K562 (cell line): ENCODE results near the gene TRNAU1AP. TPM values are rescaled to one million over a fixed set of nuclear protein-coding genes. Genes with fewer than 3 reads are reported as not detected.
"Not testable (repeated sequence)": the region's sequence is repeated elsewhere in the genome, so short reads cannot be mapped to it uniquely, and the experiment has no call there.

Experiments
- ATAC-seq: fragments of 200-7000 bp; cut with Tn5 transposase; 3 replicates; pipeline ENCODE4 v1.9.1; 2020; ENCODE audit warnings: moderate library complexity
- BruUV-seq: library from RNA; stranded (reverse); fragments of 400-500 nt; replicated peaks from 2 replicates; lab custom pipeline; 2021; lab: Mats Ljungman, UMichigan
- CTCF ChIA-PET: fragments of 300-600 bp; formaldehyde crosslinking; extraction: SDS; loops from one replicate; lab custom pipeline; 2021; ENCODE audit warnings: low intra/inter-chr PET ratio; lab: Yijun Ruan, JAX
- POLR2A ChIA-PET: fragments of 300-600, 350-650 bp; sonication (Branson Sonifier 250); formaldehyde crosslinking; extraction: SDS; loops from one replicate; lab custom pipeline; 2021; ENCODE audit warnings: antibody characterized with exemption, inconsistent platforms; lab: Yijun Ruan, JAX
- DNase-seq, 4 experiments: peaks; one replicate each; pipeline versions ENCODE4 v3.0.0 to v3.0.0-alpha.2; 2011 to 2018; ENCODE audit warnings: low spot score in 3 of 4, mixed read lengths in 3 of 4; ENCODE audit errors: extremely low read depth in 1 of 4
- FAIRE-seq: peaks from 2 replicates; lab custom pipeline; 2011; peaks lifted over from hg19 to GRCh38; lab: Jason Lieb, UNC
- H2AFZ ChIP-seq: 2 replicates; pipeline ENCODE4 v1.6.0; 2011; ENCODE audit warnings: low read depth, low read length, control low read depth, inconsistent platforms
- H3K27ac ChIP-seq: fragments of 200-600 bp; 3 replicates; pipeline ENCODE4 v1.8.0; 2011; ENCODE audit warnings: low read depth, mild to moderate bottlenecking, control low read depth, inconsistent platforms, low read length, moderate library complexity, mixed read lengths; ENCODE audit errors: extremely low read depth
- H3K27me3 ChIP-seq, 2 experiments: fragments of 300-600 bp in 1 of 2; 2 replicates in 1 of 2; 3 replicates in 1 of 2; pipeline versions ENCODE4 v1.6.0 to v1.8.0; 2011; ENCODE audit warnings: inconsistent platforms in 2 of 2, low read length in 2 of 2, mild to moderate bottlenecking in 1 of 2, mixed read lengths in 1 of 2, moderate library complexity in 1 of 2; ENCODE audit not compliant: control insufficient read depth in 2 of 2, insufficient read depth in 2 of 2
- H3K36me3 ChIP-seq: fragments of 300-600 bp; 3 replicates; pipeline ENCODE4 v1.8.0; 2011; ENCODE audit warnings: mild to moderate bottlenecking, low read length, inconsistent platforms; ENCODE audit not compliant: control insufficient read depth, insufficient read depth
- H3K4me1 ChIP-seq, 2 experiments: fragments of 200-600 bp in 1 of 2; replicated peaks in 1 of 2; 2 replicates in 1 of 2; 3 replicates in 1 of 2; pipeline versions ENCODE4 v1.5.1 to v1.8.0; 2011; ENCODE audit warnings: inconsistent platforms in 2 of 2, low read length in 2 of 2, mild to moderate bottlenecking in 1 of 2, mixed read lengths in 1 of 2, moderate library complexity in 1 of 2; ENCODE audit not compliant: control insufficient read depth in 2 of 2, insufficient read depth in 2 of 2
- H3K4me2 ChIP-seq: 2 replicates; pipeline ENCODE4 v1.6.1; 2011; ENCODE audit warnings: low read length, control low read depth, inconsistent platforms, mixed read lengths; ENCODE audit not compliant: insufficient read depth
- H3K4me3 ChIP-seq: fragments of 200-600 bp; sonication (generic), shearing (Covaris generic); 2 replicates; pipeline ENCODE4 v1.5.1; 2016; ENCODE audit warnings: control low read depth, inconsistent platforms
- H3K79me2 ChIP-seq: fragments of 200-600 bp; 3 replicates; pipeline ENCODE4 v1.8.0; 2011; ENCODE audit warnings: low read length, inconsistent platforms; ENCODE audit not compliant: control insufficient read depth, insufficient read depth
- H3K9ac ChIP-seq, 2 experiments: 2 replicates each; pipeline versions ENCODE4 v1.6.0 to v1.6.1; 2011; ENCODE audit warnings: low read depth in 2 of 2, low read length in 2 of 2, control low read depth in 1 of 2, inconsistent platforms in 1 of 2, mild to moderate bottlenecking in 1 of 2, mixed read lengths in 1 of 2; ENCODE audit not compliant: insufficient read depth in 1 of 2
- H3K9me1 ChIP-seq: one replicate; pipeline ENCODE4 v1.6.0; 2011; ENCODE audit warnings: inconsistent platforms, mild to moderate bottlenecking, low read length, moderate library complexity; ENCODE audit not compliant: control insufficient read depth, insufficient read depth
- H3K9me3 ChIP-seq: replicated peaks from 2 replicates; pipeline ENCODE4 v1.5.1; 2011; ENCODE audit warnings: low read depth, low read length, inconsistent platforms; ENCODE audit not compliant: control insufficient read depth, insufficient read depth
- H4K20me1 ChIP-seq: replicated peaks from 2 replicates; pipeline ENCODE4 v1.6.1; 2011; ENCODE audit warnings: low read length, inconsistent platforms, mixed read lengths; ENCODE audit not compliant: control insufficient read depth, insufficient read depth
- HDAC3 ChIP-seq: fragments of 450-650 bp; IDR thresholded peaks from 2 replicates; pipeline ENCODE4 v1.6.1; 2018; ENCODE audit warnings: borderline replicate concordance, mild to moderate bottlenecking, moderate library complexity; ENCODE audit not compliant: partially characterized antibody
- IFI16 ChIP-seq: fragments of 250-450 bp; sonication (Bioruptor Pico); IDR thresholded peaks from 2 replicates; pipeline ENCODE4 v2.1.2; 2022; ENCODE audit warnings: mild to moderate bottlenecking, inconsistent platforms
- NFRKB ChIP-seq: fragments of 450-650 bp; IDR thresholded peaks from 2 replicates; pipeline ENCODE4 v1.6.1; 2016; ENCODE audit warnings: low read depth
- ZNF124 ChIP-seq: sonication (generic); formaldehyde crosslinking; IDR thresholded peaks from 2 replicates; pipeline ENCODE4 v1.8.1; 2022; ENCODE audit warnings: missing genetic modification reagents
- WGBS: fragments of 100-300 bp; shearing (Covaris generic); methylation state at CpG from one replicate; pipeline ENCODE4 v1.1.6; 2016; ENCODE audit warnings: low coverage, mixed read lengths; ENCODE audit not compliant: insufficient coverage; ENCODE audit errors: missing lambda C conversion rate; 5-methylcytosine and 5-hydroxymethylcytosine counted together
- in situ Hi-C: fragments of 300-500 bp; cut with MboI; formaldehyde crosslinking; loops from 4 replicates; pipeline ENCODE4 v1.15.0; 2018; ENCODE audit warnings: inconsistent platforms, mixed read lengths
- intact Hi-C: fragments of 100-400 bp; cut with micrococcal nuclease; formaldehyde crosslinking; loops from 2 replicates; pipeline ENCODE4 v1.14.2; 2022
- polyA plus RNA-seq, 8 experiments: library from polyadenylated mRNA; depleted of rRNA in 4 of 8; stranded (reverse) in 5 of 8; unstranded in 3 of 8; fragments of >200 nt; fragmentation: Nextera tagmentation in 2 of 8; fragmentation: Illumina TruSeq in 1 of 8; extraction: Ambion mirVana in 2 of 8; extraction: Trizol in 1 of 8; gene quantifications; 2 replicates each; pipeline versions ENCODE4 v1.2.1 to v1.2.3, GENCODE V29; 2011 to 2014; ENCODE audit warnings: inconsistent platforms in 1 of 8, missing spikeins in 1 of 8
- total RNA-seq, 7 experiments: library from RNA; depleted of rRNA in 6 of 7; stranded (reverse); fragments of >200 nt in 6 of 7; fragmentation: Illumina TruSeq in 2 of 7; extraction: Trizol in 2 of 7; gene quantifications; 2 replicates each; pipeline versions ENCODE4 v1.2.1 to v1.2.3, GENCODE V29; 2011 to 2021; ENCODE audit warnings: low replicate concordance in 1 of 7

The TRNAU1AP gene
- total and polyA plus RNA-seq, 9 of the 15 experiments (the other 6 are each of a cell fraction or from before 2014, with no cell fraction given), result 34.9 to 110 (median 46.3) TPM

DNA sequence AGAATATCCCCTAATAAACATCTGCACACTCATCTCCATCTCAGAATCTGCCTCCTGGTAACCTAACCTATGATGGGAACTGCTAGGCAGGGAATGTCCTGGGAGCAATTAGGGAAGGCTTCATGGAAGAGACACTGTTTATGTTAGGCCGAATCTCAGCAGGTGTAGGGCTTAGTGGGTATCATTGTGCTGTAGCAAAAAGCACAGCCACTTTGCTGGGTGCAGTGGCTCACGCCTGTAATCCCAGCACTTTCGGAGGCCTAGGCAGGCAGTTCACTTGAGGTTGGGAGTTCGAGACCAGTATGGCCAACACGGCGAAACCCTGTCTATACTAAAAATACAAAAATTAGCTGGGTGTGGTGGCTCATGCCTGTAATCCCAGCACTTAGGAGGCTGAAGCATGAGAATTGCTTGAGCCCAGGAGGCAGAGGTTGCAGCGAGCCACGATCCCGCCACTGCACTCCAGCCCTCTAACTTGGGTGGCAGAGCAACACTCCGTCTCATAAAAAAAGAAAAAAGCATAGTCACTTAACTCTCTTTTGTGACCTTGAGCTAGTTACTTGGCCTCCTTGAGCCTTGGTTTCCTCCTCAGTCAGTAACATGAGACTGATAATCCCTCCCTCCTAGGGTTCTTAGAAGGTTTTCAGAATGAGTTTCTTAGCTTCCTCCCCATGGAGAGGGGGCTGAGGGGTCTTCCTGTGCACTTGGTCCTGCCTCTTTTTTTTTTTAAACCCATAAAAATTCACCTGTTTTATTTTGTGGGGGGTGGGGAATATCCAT is 42.7 kb downstream of the TRNAU1AP start:
- H3K36me3 ChIP-seq, result 0 out of 3 replicates have a peak, but pooled peaks cover 2% of the 10 kb centered on the region
- H3K4me1 ChIP-seq, result peaks cover 0 to 9% of the 10 kb centered on the region in 2 experiments; a peak in 2 of 5 replicates
- no TSS peak for BruUV-seq

GRCh38 chr1:28596276-28596675 is 43.4 kb downstream of the TRNAU1AP start:
- CTCF ChIA-PET, H3K9me1 ChIP-seq, H3K27me3 ChIP-seq, in situ Hi-C loops, DNase-seq, BruUV-seq, H3K36me3 ChIP-seq, H3K27ac ChIP-seq, ATAC-seq, H3K79me2 ChIP-seq, H3K9me3 ChIP-seq, H3K9ac ChIP-seq, H3K4me1 ChIP-seq, H3K4me2 ChIP-seq, H2AFZ ChIP-seq, intact Hi-C loops, H3K4me3 ChIP-seq, FAIRE-seq, H4K20me1 ChIP-seq: not testable (repeated sequence)
- 93% methylated on average over 11 of the region's 11 CpGs for WGBS
- POLR2A ChIA-PET, result interaction anchor here (1.1 to 6.2 kb wide), 2 partner anchors 16 to 52 kb away, joined by 4 to 49 read pairs; partner anchors contain the start of gene RNU11

More for the DNA sequence above, 42.7 kb downstream of the TRNAU1AP start:
- in situ Hi-C loops (no loop called here), intact Hi-C loops (no loop called here)
- Histone ChIP-seq H3K27me3 (peaks cover 5 to 6% of the 10 kb centered on the region in 2 experiments; a peak in 3 of 5 replicates), H3K27ac (no peak overlapping the region), H3K79me2 (no peaks in the 10 kb centered on the region), H2AFZ (no peak overlapping the region), H4K20me1 (peaks cover 7% of the 10 kb centered on the region; the same call in 1 of the 2 replicates), H3K9ac (peak overlapping the region in 1 of 2 experiments; percentile 73; a peak in 2 of 4 replicates), H3K4me2 (no peak overlapping the region), H3K4me3 (no peak overlapping the region), H3K9me3 (no peaks in the 10 kb centered on the region), H3K9me1 (no peaks in the 10 kb centered on the region)
- WGBS, result 72% methylated on average over 10 of the region's 10 CpGs
- no peak for DNase-seq
- ATAC-seq, result no peak
- ChIA-PET CTCF (no interaction called here), POLR2A (interaction anchor here (0.7 to 6.2 kb wide), 3 partner anchors 8 to 53 kb away, joined by 3 to 49 read pairs (median 3); no protein-coding TSS in a partner anchor)
- FAIRE-seq, result peak; percentile 74
- TF ChIP-seq ZNF124, result no peak
- TF ChIP-seq HDAC3, result no peak
- no peak for TF ChIP-seq NFRKB
- no peak for TF ChIP-seq IFI16 (CRISPR knock-in tag)
